PC-3 (cell line): ENCODE measurements around the gene TMEM178B. TPM values are rescaled to one million over a fixed set of nuclear protein-coding genes. Genes with fewer than 3 reads are reported as not detected.

Experiments used
- ATAC-seq: fragments of 200-7000 bp; cut with Tn5 transposase; 2 replicates; pipeline ENCODE4 v1.9.1; 2020; ENCODE audit warnings: mild to moderate bottlenecking, moderate library complexity
- Bru-seq: library from RNA; stranded (reverse); fragments of 400-500 nt; gene quantifications from one replicate; lab custom pipeline; 2021; lab: Mats Ljungman, UMichigan
- BruChase-seq, 2 experiments: library from RNA; stranded (reverse); fragments of 400-500 nt; gene quantifications; one replicate each; lab custom pipeline; 2021; lab: Mats Ljungman, UMichigan
- BruUV-seq: library from RNA; stranded (reverse); fragments of 400-500 nt; replicated peaks from 2 replicates; lab custom pipeline; 2021; lab: Mats Ljungman, UMichigan
- CTCF ChIA-PET: fragments of 300-600 bp; sonication (Branson Sonifier 250); formaldehyde crosslinking; loops from one replicate; lab custom pipeline; 2022; ENCODE audit warnings: antibody characterized with exemption; lab: Charles Lee
- POLR2A ChIA-PET: fragments of 300-600 bp; sonication (Branson Sonifier 250); formaldehyde crosslinking; loops from one replicate; lab custom pipeline; 2022; ENCODE audit warnings: antibody characterized with exemption; ENCODE audit not compliant: unreplicated experiment; lab: Charles Lee
- DNase-seq: peaks from one replicate; pipeline ENCODE4 v3.0.0-alpha.2; 2015
- H2AFZ ChIP-seq: fragments of 300-600 bp; sonication (generic); 2 replicates; pipeline ENCODE4 v1.6.0; 2016; ENCODE audit warnings: antibody characterized with exemption, low read length
- H3F3A ChIP-seq: fragments of 300-600 bp; sonication (generic); one replicate; pipeline ENCODE4 v1.6.0; 2017; ENCODE audit warnings: antibody characterized with exemption, low read length, control low read depth, mild to moderate bottlenecking; ENCODE audit not compliant: unreplicated experiment
- H3K27ac ChIP-seq: fragments of 300-600 bp; sonication (generic); 2 replicates; pipeline ENCODE4 v1.5.1; 2016; ENCODE audit warnings: mild to moderate bottlenecking, low read length
- H3K27me3 ChIP-seq: fragments of 300-600 bp; sonication (generic); 2 replicates; pipeline ENCODE4 v1.6.1; 2016; ENCODE audit warnings: low read length, mixed read lengths
- H3K36me3 ChIP-seq: fragments of 300-600 bp; sonication (generic); 2 replicates; pipeline ENCODE4 v1.6.1; 2016; ENCODE audit warnings: low read depth, mixed run types, low read length, mixed read lengths
- H3K4me1 ChIP-seq: fragments of 300-600 bp; sonication (generic); 2 replicates; pipeline ENCODE4 v1.5.1; 2016; ENCODE audit warnings: low read length; ENCODE audit not compliant: insufficient read depth
- H3K4me2 ChIP-seq: fragments of 300-600 bp; sonication (generic); 2 replicates; pipeline ENCODE4 v1.6.0; 2016; ENCODE audit warnings: low read length
- H3K4me3 ChIP-seq: fragments of 300-600 bp; sonication (generic); 2 replicates; pipeline ENCODE4 v1.5.1; 2016; ENCODE audit warnings: mild to moderate bottlenecking, low read length, mixed read lengths
- H3K79me2 ChIP-seq: fragments of 300-600 bp; sonication (generic); 2 replicates; pipeline ENCODE4 v1.6.1; 2017; ENCODE audit warnings: low read length, mixed read lengths
- H3K9ac ChIP-seq: fragments of 300-600 bp; sonication (generic); 2 replicates; pipeline ENCODE4 v1.6.0; 2016; ENCODE audit warnings: mild to moderate bottlenecking, low read length
- H3K9me2 ChIP-seq: fragments of 300-600 bp; sonication (generic); replicated peaks from 2 replicates; pipeline ENCODE4 v1.6.1; 2016; ENCODE audit warnings: mixed run types, low read length, mixed read lengths
- H3K9me3 ChIP-seq: fragments of 300-600 bp; sonication (generic); 2 replicates; pipeline ENCODE4 v1.6.1; 2016; ENCODE audit warnings: low read length, mixed read lengths
- H4K20me1 ChIP-seq: fragments of 300-600 bp; sonication (generic); 2 replicates; pipeline ENCODE4 v1.6.1; 2016; ENCODE audit warnings: low read length, mixed read lengths
- CTCF ChIP-seq: fragments of 300-600 bp; sonication (generic); conservative IDR thresholded peaks from 2 replicates; pipeline ENCODE4 v1.5.1; 2017; ENCODE audit warnings: antibody characterized with exemption, low read depth, mild to moderate bottlenecking, low read length
- EZH2 ChIP-seq: fragments of 300-600 bp; sonication (generic); IDR thresholded peaks from one replicate; pipeline ENCODE4 v1.6.1; 2017; ENCODE audit warnings: antibody characterized with exemption, mild to moderate bottlenecking, low read length; ENCODE audit not compliant: unreplicated experiment
- EZH2phosphoT487 ChIP-seq: fragments of 300-600 bp; sonication (generic); IDR thresholded peaks from 2 replicates; pipeline ENCODE4 v1.6.1; 2018; ENCODE audit warnings: mild to moderate bottlenecking, antibody characterized with exemption, low read length, borderline replicate concordance
- intact Hi-C: fragments of 100-400 bp; cut with micrococcal nuclease; formaldehyde crosslinking; loops from 2 replicates; pipeline ENCODE4 v1.9.0; 2023
- long read RNA-seq: library from polyadenylated mRNA; unstranded; transcript quantifications from one replicate; pipeline ENCODE4 v2.0.0, GENCODE V29; 2021; ENCODE audit not compliant: unreplicated experiment
- total RNA-seq: library from RNA; depleted of rRNA; stranded (reverse); fragments of >200 nt; gene quantifications from 2 replicates; pipeline ENCODE4 v1.2.3, GENCODE V29; 2014; rRNA removed

Gene TMEM178B
- total RNA-seq (0.29 and 0.46 TPM in 2 replicates), Bru-seq, nascent RNA (percentile 9 among the genes with signal in this experiment), BruChase-seq, experiment 1, labeled RNA remaining after a 6-hour chase (percentile 6 among the genes with signal in this experiment), BruChase-seq, experiment 2, labeled RNA remaining after a 2-hour chase (percentile 8 among the genes with signal in this experiment)
- long read RNA-seq, partial matches to known transcripts: 0 of 1 reads
- long read RNA-seq, other reads (novel, unspliced or antisense): 1 of 1 reads

- Histone ChIP-seq H4K20me1 (no peaks in the 10 kb centered on the region), H3K9me3 (no peaks in the 10 kb centered on the region), H3K4me1 (peaks cover 2% of the 10 kb centered on the region; the same call in 1 of the 2 replicates), H3K4me3 (peak within 1 kb of the TSS; percentile 61), H3F3A (no peaks in the 10 kb centered on the region), H3K36me3 (no peaks in the 10 kb centered on the region), H3K9me2 (no peaks in the 10 kb centered on the region), H2AFZ (peak within 1 kb of the TSS; percentile 85), H3K4me2 (peak within 1 kb of the TSS; percentile 83), H3K27me3 (peaks cover 73% of the 10 kb centered on the region), H3K9ac (no peak within 1 kb of the TSS), H3K27ac (no peak within 1 kb of the TSS), H3K79me2 (no peaks in the 10 kb centered on the region)
- ATAC-seq: peak; percentile 4; the same call in 1 of the 2 replicates
- intact Hi-C loops: loop anchor here (10.0 kb wide), 1 partner anchor 461 kb away; no protein-coding TSS in a partner anchor
- CTCF ChIA-PET: no interaction called here
- BruUV-seq: no TSS peak
- DNase-seq: peak; percentile 1
- TF ChIP-seq CTCF (no peak), EZH2 (peak; percentile 2), EZH2phosphoT487 (peak; percentile 24; the same call in 1 of the 2 replicates)
- POLR2A ChIA-PET: no interaction called here
These were observed at the start of gene TMEM178B for GRCh38 chr7:141073641-141074161. Gene TMEM178B, plus strand, starts transcription at chr7:141074064.

DNA sequence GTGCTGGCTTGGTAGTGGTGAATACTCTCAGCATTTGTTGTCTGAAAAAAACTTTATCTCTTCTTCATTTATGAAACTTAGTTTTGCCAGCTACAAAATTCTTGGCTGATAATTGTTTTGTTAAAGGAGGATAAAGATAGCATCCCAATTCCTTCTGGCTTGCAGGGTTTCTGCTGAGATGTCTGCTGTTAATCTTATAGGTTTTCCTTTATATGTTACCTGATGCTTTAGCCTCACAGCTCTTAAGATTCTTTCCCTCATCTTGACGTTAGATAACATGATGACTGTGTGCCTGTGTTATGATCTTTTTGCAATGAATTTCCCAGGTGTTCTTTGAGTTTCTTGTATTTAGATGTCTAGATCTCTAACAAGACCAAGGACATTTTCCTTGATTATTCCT lies 49.2 kb upstream of the TMEM178B start:
- no peaks in the 10 kb centered on the region for H4K20me1 ChIP-seq
- TF ChIP-seq EZH2phosphoT487: no peak
- TF ChIP-seq EZH2: no peak
- no peak for TF ChIP-seq CTCF
- intact Hi-C loops: no loop called here
- H3K27me3 ChIP-seq: peaks cover 7% of the 10 kb centered on the region; the same call in 1 of the 2 replicates
- H3K9ac ChIP-seq: no peak overlapping the region
- no peaks in the 10 kb centered on the region for H3F3A ChIP-seq
- no peak overlapping the region for H3K4me3 ChIP-seq
- no peak overlapping the region for H3K4me2 ChIP-seq
- H3K36me3 ChIP-seq: no peaks in the 10 kb centered on the region
- DNase-seq (no peak), ATAC-seq (no peak)
- no peak overlapping the region for H3K27ac ChIP-seq
- H3K4me1 ChIP-seq: no peaks in the 10 kb centered on the region
- peaks cover 4% of the 10 kb centered on the region; the same call in 1 of the 2 replicates for H3K9me3 ChIP-seq
- H3K9me2 ChIP-seq: no peaks in the 10 kb centered on the region
- H3K79me2 ChIP-seq: no peaks in the 10 kb centered on the region
- no peak overlapping the region for H2AFZ ChIP-seq
- ChIA-PET CTCF (no interaction called here), POLR2A (no interaction called here)
- no TSS peak for BruUV-seq

- H3K27ac ChIP-seq: no peak overlapping the region
- no peak overlapping the region for H3K4me3 ChIP-seq
- H3K79me2 ChIP-seq: no peaks in the 10 kb centered on the region
- no TSS peak for BruUV-seq
- TF ChIP-seq CTCF: no peak
- no peak for TF ChIP-seq EZH2phosphoT487
- TF ChIP-seq EZH2: no peak
- ATAC-seq (no peak), DNase-seq (no peak)
- intact Hi-C loops: no loop called here
- no peaks in the 10 kb centered on the region for H3F3A ChIP-seq
- peaks cover 4% of the 10 kb centered on the region; the same call in 1 of the 2 replicates for H3K9me3 ChIP-seq
- ChIA-PET POLR2A (no interaction called here), CTCF (no interaction called here)
- H3K9ac ChIP-seq: no peak overlapping the region
- no peaks in the 10 kb centered on the region; the same call in 1 of the 2 replicates for H3K27me3 ChIP-seq
- no peak overlapping the region for H3K4me2 ChIP-seq
- H2AFZ ChIP-seq: no peak overlapping the region
- H3K4me1 ChIP-seq: no peaks in the 10 kb centered on the region
- no peaks in the 10 kb centered on the region for H3K36me3 ChIP-seq
- H4K20me1 ChIP-seq: no peaks in the 10 kb centered on the region
- no peaks in the 10 kb centered on the region for H3K9me2 ChIP-seq
These were observed 46.8 kb upstream of the TMEM178B start for GRCh38 chr7:141027043-141027442.
